HG03571 (cell line): ENCODE data around the gene TSHZ2.
"Not testable (repeated sequence)": the region's sequence is repeated elsewhere in the genome, so short reads cannot be mapped to it uniquely, and the experiment has no call there.

Source experiments
- ATAC-seq: cut with Tn5 transposase; IDR thresholded peaks from one replicate; pipeline ENCODE4 v1.9.1; 2021; ENCODE audit not compliant: unreplicated experiment

TSHZ2 gene

GRCh38 chr20:53081916-53082863 lies 110.0 kb downstream of the TSHZ2 start:
- no peak for ATAC-seq

- ATAC-seq = no peak
Observed at GRCh38 chr20:53083411-53083810, 111.3 kb downstream of the TSHZ2 start.

GRCh38 chr20:53084408-53084997 lies 112.3 kb downstream of the TSHZ2 start:
- ATAC-seq = no peak

GRCh38 chr20:53085720-53086119 lies 113.6 kb downstream of the TSHZ2 start:
- ATAC-seq = no peak

GRCh38 chr20:53087037-53087777 lies 115.0 kb downstream of the TSHZ2 start:
- ATAC-seq = no peak

- no peak for ATAC-seq
Observed at GRCh38 chr20:53088786-53089185, 116.6 kb downstream of the TSHZ2 start.

GRCh38 chr20:53089851-53090250 lies 117.7 kb downstream of the TSHZ2 start:
- ATAC-seq = not testable (repeated sequence)

GRCh38 chr20:53091789-53092188 lies 119.6 kb downstream of the TSHZ2 start:
- no peak for ATAC-seq

GRCh38 chr20:53092772-53093300 lies 120.7 kb downstream of the TSHZ2 start:
- ATAC-seq = no peak

- ATAC-seq = no peak
Observed at GRCh38 chr20:53097371-53097770, 125.2 kb downstream of the TSHZ2 start.

- no peak for ATAC-seq
Observed at GRCh38 chr20:53097791-53098190, 125.6 kb downstream of the TSHZ2 start.

GRCh38 chr20:53098621-53099020 lies 126.5 kb downstream of the TSHZ2 start:
- no peak for ATAC-seq

GRCh38 chr20:53099856-53100255 lies 127.7 kb downstream of the TSHZ2 start:
- ATAC-seq = no peak

- ATAC-seq = no peak
Observed at GRCh38 chr20:53100476-53100911, 128.3 kb downstream of the TSHZ2 start.

GRCh38 chr20:53101992-53102760 lies 130.0 kb downstream of the TSHZ2 start:
- no peak for ATAC-seq

GRCh38 chr20:53103124-53103523 lies 131.0 kb downstream of the TSHZ2 start:
- ATAC-seq = no peak

GRCh38 chr20:53104884-53105283 lies 132.7 kb downstream of the TSHZ2 start:
- ATAC-seq = no peak

- ATAC-seq = no peak
Observed at GRCh38 chr20:53116733-53117132, 144.6 kb downstream of the TSHZ2 start.

GRCh38 chr20:53122853-53123252 lies 150.7 kb downstream of the TSHZ2 start:
- no peak for ATAC-seq

- ATAC-seq = no peak
Observed at GRCh38 chr20:53124075-53124551, 152.0 kb downstream of the TSHZ2 start.
